NCI-H2196 (cell line): ENCODE results near the gene SMPDL3B.

ENCODE experiments used
- DNase-seq: peaks from one replicate; lab custom pipeline; 2025; ENCODE audit not compliant: unreplicated experiment; lab: John Stamatoyannopoulos, UW

The SMPDL3B gene

GRCh38 chr1:27940297-27940696 is 5.5 kb downstream of the SMPDL3B start:
- peak; percentile 36 for DNase-seq

- peak; percentile 19 for DNase-seq
These were observed 6.2 kb downstream of the SMPDL3B start for GRCh38 chr1:27940870-27941560.

- DNase-seq = no peak
These were observed 7.1 kb downstream of the SMPDL3B start for GRCh38 chr1:27941671-27942540.

- no peak for DNase-seq
These were observed 10.2 kb downstream of the SMPDL3B start for GRCh38 chr1:27945020-27945419.

- DNase-seq = no peak
These were observed 14.2 kb downstream of the SMPDL3B start for GRCh38 chr1:27949027-27949426.

- DNase-seq = peak; percentile 32
These were observed 16.6 kb downstream of the SMPDL3B start for GRCh38 chr1:27951396-27951795.

GRCh38 chr1:27952147-27952546 is 17.3 kb downstream of the SMPDL3B start:
- no peak for DNase-seq

GRCh38 chr1:27954186-27954585 is 19.4 kb downstream of the SMPDL3B start:
- DNase-seq = no peak

GRCh38 chr1:27955076-27955475 is 20.3 kb downstream of the SMPDL3B start:
- DNase-seq = no peak

- no peak for DNase-seq
These were observed 22.0 kb downstream of the SMPDL3B start for GRCh38 chr1:27956761-27957160.

- no peak for DNase-seq
These were observed 22.9 kb downstream of the SMPDL3B start for GRCh38 chr1:27957655-27958054.

- peak; percentile 45 for DNase-seq
These were observed 23.7 kb downstream of the SMPDL3B start for GRCh38 chr1:27958513-27958912.

GRCh38 chr1:27959792-27960603 is 25.2 kb downstream of the SMPDL3B start, which contains the start of gene XKR8:
Gene XKR8, plus strand, starts transcription at chr1:27959973. Its CDS starts 97 bp downstream, at chr1:27960070.
- DNase-seq = peak; percentile 90

GRCh38 chr1:27960762-27961645 is 26.2 kb downstream of the SMPDL3B start:
- no peak for DNase-seq

- peak; percentile 26 for DNase-seq
These were observed 26.9 kb downstream of the SMPDL3B start for GRCh38 chr1:27961646-27962221.

- DNase-seq = no peak
These were observed 28.6 kb downstream of the SMPDL3B start for GRCh38 chr1:27963393-27963792.

- DNase-seq = no peak
These were observed 31.8 kb downstream of the SMPDL3B start for GRCh38 chr1:27966402-27967105.

GRCh38 chr1:27967106-27967883 is 32.5 kb downstream of the SMPDL3B start:
- no peak for DNase-seq
